Eye (tissue), 1 donor: ENCODE data around the gene VPS51.

ENCODE experiments used
- DNase-seq: peaks from one replicate; pipeline ENCODE4 v3.0.0-alpha.2; 2015

The VPS51 gene

DNA sequence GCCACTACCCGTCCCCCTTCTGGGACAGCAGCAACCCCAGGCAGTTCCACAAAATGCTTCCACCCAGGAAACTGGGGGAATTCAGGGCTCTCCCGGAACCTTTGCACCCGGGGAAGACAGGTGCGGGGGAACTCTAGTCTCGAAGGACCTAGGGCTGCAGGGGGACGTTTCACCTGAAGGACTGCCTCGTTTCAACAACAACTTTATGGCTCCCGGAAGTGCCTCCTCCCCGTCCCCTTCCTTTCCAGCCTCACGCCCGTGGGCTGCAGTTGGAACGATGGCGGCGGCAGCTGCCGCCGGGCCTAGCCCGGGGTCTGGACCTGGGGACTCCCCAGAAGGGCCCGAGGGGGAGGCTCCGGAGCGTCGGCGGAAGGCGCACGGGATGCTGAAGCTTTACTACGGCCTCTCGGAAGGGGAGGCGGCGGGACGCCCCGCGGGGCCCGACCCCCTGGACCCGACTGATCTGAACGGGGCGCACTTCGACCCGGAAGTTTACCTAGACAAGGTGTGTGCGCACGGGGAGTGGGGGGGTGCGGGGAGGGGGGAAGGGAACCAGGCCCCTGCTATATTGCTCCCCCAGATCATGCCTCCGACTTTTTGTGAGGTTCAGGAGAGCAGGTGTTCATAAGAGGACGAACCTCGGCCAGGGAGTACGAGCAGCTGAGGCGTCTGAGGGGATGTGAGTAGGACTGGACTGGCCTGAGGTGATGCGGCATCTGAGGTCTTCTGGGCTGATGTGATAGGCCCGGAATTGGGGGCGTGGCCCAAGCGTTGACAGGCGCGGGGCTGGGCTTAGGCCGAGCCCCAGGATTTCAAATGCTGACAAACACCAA, at the start of gene VPS51:
TSS of gene VPS51 (plus strand) at position 241 of the 833 bp plus-strand sequence. CDS start at position 278, 37 bp downstream.
- DNase-seq: peak; percentile 97

DNA sequence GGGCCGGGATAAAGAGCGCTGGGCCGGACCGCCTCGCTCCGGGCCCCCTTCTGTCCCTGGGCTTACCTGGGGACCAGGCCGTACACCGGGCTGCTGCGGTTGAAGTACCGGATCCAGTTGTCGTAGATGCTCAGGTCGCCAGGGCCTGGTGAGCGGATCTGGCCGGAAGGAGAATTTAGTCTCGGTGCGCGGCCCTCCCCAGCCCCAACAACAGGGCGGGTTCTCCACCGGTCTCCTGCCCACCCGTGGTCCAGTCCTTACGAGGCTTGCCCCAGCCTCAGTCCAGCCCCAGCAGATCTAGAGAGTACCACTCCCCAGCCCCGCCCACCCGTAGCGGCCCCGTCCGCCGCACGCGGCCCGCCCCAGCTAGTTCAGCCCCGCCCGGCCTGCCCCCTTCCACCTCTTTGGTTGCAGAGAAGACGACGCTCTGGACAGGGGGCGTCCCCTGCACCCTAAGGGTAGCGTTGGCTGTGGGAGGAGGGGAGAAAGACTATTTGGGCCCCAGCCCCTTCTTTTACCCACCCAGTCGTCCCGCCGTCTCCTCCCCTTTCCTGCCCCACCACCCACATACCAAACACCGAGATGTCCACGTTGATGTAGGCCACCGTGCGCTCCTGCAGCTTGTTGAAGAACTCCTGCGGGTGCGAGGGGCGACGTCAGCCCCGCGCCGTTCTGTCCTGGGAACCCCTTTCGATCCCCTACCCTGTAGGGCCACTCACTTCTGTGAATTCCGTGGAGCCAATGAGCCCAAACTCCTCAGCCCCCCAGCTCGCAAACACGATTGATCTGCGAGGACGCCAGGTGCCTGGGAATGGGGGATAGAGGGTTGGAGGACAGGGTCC, 48.2 kb upstream of the VPS51 start:
- DNase-seq: peak; percentile 21

DNA sequence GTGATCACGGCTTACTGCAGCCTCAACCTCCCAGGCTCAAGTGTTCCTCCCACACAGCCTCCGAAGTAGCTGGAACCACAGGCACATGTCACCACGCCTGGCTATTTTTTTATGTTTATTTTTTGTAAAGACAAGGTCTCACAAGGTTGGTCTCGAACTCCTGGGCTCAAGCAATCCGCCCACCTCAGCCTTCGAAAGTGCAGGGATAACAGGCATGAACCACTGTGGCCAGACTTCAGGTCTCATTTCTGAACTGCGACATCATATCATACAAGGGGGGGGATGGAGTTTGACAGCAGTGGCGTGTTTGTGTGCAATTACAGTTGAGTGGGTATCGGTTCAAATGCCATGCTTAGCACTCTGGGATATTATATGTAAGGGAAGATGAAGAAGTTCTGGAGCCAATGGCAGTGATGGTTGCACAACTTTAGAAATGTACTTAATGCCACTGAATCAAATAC, 44.6 kb upstream of the VPS51 start:
- DNase-seq: no peak

DNA sequence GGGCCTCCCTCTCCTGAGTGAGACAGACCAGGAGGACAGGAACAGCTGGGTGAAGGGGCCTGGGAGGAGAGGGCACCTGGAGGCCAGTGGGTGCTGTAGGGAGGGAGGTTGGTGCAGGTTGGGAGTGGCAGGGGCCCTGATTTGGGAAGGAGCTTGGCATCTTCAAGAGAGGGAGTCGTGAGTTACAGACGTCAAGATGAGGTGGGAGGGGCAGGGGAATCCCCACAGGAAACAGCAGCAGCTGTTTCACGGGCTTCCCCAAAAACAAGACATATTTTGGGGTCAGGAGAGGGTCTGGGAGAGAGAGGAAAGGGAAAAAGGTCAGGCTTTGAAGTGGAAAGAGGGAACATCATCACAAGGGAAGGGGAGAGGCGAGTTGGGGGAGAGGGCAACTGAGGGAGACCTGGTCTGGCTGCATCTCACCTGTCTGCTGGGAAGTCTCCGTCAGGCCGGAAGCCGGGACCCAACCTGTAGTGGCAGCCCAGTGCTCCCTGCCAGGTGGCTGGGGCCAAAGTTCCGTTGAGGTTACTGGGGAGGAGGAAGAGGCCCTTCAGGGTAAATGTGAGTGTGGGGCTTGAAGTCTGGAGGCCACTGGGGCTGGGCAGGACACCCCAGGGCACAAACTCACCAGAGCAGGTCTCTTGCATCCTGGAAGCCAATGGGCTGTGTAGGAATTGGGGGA, 42.0 kb upstream of the VPS51 start:
- no peak for DNase-seq

DNA sequence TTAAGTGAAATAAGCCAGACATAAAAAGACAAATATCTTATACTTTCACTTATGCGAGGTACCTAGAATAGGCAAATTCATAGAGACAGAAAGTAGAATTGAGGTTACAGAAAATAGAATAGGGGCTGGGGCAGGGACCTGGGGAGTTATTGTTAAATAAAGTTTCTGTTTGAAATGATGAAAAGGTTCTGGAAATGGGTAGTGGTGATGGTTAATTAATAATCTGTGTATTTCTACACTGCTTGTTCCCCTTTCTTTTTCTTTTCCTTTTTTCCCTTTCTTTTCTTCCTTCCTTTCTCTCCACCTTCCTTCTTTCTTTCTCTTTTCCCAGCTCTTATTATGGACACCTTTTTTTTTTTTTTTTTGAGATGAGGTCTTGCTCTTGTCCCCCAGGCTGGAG, 40.5 kb upstream of the VPS51 start:
- DNase-seq: no peak

DNA sequence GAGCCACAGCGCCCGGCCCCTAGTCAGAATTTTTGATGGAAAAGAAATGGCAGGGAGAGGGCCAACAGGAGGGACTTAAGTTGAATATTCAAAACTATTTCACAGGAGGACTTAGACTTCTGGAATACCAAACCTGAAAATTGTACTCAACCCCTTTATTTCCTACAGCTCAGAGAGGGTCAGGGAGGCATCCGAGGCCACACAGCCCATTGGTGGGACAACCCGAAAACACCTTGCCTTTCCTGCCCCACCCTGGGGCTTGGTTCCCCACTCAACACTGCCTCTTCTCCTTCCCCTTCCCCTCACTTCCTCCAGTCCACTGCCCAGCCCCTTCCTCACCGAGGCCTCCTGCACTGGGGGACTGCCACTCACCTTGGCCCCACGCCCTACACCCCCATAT, 39.0 kb upstream of the VPS51 start:
- no peak for DNase-seq

DNA sequence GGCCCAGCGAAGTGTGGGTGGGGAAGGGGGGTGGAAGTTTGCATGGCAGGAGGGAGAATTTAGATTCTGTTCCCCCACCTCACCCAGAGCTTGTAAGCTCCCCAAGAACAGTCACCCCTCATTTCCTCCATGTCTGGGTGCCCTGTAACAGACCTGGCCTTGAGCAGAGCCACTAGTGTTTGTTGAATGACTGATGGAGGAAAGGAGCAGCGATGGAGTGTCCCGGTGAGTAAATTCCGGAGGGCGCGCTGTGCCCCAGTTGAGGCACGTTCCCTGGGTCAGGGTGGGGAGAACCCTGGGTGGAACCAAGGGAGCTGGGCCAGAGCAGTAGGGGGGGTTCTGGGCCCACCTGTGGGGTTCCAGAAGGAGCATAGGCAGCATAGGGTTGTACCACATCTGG, 38.5 kb upstream of the VPS51 start:
- no peak for DNase-seq

DNA sequence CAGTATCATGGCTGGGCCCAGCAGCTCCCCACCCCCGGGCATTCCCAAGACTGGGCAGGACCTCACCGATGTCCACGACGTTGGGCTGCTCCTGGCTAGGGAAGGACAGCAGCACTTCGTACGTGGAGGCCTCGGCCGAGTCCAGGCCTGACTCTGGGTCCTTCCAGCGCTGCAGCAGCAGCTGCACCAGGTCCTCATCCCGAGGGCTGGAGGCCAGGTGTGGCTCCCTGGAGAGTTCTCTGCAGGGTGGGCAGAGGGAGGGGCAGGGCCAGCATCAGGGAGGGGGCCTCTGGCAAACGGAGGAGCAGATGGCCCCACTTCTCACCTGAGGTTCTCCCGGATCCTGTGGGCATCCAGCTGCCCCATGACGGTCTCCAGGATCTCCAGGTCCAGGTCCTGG, 38.0 kb upstream of the VPS51 start:
- DNase-seq: no peak

DNA sequence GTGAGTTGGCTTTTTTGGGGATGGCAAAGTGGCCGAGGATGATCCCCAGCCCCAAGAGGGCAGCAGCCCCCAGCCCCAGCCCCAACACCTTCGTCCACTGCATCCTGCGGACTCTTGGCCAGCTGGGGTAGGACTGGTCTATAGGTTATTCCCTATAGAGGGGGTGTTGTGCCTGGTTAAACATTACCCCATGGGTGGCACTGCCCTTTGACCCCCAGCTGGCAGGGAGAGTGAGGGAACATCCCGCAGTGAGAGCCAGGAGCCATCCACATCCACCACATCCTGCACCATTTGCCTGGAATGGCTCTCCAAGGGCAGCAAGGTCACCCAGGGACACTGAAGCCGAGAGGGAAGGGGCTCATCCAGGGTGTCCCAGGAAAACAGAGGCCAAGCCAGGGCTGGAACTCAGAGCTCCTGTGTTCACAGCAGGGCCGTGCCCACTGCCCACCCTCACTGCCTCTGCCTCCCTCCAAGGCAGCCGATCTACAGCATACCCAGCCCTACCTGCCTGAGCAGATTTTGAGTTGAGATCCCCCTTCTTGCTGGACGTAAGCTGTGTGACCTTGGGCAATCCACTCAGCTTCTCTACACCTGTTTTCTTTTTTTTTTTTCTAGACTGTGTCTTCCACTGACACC, 37.5 kb upstream of the VPS51 start, which contains the start of gene NAALADL1:
TSS of gene NAALADL1 (minus strand) at position 135 of the 636 bp plus-strand sequence. CDS start at position 103, 32 bp downstream.
- DNase-seq: no peak

DNA sequence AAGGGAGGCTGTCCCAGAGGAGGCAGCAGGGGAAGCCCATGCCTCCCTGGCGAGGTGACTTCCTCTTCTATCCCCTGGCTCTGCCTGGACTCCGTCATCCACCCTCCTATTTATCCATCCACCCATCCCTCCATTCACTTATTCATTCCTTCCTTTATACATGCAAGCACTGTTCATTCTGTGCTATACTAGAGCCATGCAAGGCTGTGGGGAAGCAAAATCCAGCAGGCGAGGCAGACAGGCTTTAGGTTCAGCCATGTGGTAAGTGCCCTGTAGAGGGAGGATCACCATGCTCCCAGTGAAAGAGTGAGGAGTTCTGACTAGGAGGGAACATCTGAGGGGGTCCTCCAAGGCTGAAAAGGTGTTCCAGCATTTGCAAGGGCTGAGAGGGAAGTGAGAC, 36.5 kb upstream of the VPS51 start:
- no peak for DNase-seq

DNA sequence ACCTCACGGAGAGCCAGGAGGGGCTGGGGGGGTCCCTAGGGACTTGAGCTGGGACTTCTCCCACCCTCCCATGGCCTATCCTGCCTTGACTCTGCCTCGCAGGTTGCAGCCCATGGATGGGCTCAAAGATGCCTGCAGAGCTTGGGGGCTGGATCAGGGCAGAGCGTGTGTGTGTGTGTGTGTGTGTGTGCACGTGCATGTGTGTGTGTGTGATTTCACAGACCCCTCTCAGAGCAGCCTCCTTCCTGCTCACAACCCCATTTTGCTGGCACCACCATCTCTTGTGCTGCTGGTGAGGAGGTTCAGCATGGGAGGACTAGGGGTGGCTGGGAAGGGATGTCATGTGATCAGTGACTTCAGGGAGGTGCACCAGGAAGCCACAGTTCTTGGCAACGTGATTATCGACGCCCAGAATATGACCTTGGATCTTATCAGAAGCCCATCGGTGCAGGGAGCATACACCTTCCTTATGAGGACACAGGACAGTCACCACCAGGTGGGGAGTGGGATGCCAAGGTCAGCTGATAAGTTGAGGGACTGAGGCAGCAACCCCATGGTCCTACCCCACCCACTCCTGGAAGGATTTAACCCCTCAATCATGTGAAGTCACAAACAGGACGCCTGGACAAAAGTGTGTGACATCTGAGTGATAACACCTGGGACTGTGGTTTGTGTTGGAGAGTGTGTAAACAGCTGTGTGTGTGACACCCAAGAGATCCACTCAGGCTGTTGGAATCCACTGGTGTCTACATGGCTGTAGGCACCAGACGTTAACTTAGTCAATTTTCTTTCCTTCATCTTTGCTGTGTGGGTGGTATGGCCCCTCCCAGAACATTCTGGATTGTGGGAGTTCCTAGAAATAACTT, 35.8 kb upstream of the VPS51 start:
- no peak for DNase-seq

DNA sequence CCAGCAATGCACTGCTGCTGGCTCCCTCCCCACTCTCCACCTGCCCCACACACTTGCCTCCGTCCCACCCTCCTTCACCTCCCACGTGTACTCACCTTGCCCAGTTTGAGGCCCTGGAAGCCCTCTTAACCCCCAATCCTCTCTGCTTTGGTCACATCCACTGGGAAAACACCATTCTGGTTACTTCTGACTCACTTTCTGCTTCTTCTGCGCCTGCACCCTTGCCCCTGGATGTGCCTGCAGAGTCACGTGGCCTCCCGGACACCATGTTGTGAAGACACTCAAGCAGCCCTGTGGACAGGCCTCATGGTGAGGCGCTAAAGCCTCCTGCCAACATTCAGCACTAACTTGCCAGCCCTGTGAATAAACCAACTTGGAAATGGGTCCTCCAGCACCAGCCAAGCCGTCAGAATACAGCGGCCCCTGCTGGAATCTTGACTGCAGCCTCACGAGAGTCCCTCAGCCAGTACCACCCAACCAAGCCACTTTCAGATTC, 35.1 kb upstream of the VPS51 start:
- no peak for DNase-seq

DNA sequence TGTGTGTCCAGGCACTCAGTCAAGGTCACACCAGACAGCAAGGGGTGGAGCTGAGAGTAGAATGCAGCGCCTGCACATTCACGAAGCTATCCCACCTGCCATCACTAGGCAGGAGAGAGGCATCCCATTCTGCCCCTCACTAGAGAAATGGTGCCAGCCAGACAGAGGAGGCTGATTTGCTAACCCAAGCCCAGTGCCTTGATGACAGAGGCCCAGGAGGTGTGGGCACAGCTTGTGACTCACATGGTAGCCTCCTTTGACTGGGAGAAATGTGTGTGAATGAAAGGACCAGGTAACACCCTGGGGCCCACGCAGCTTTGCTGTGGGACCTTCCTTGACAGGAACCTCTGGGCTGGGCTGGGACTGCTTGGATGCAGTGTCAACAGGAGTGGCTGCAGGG, 32.5 kb upstream of the VPS51 start:
- DNase-seq: no peak

DNA sequence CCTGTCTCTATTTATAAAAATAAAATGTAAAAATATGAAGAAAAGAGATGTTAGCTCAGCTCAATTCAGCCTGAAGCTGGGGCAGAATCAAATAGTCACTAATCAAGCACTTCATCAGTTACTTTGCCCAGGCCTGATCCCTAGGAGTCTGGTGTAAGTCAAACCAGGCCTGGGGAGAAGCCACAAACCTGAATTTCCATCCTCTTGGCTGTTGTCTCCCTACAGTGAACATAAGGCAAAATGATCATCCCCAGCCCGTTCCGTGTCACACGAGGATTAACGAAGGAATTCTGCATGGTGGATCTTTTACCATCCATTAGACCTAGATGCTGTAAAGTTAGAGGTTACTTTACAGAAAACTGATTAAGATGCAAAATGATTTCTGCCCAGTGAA, 31.2 kb upstream of the VPS51 start:
- no peak for DNase-seq

DNA sequence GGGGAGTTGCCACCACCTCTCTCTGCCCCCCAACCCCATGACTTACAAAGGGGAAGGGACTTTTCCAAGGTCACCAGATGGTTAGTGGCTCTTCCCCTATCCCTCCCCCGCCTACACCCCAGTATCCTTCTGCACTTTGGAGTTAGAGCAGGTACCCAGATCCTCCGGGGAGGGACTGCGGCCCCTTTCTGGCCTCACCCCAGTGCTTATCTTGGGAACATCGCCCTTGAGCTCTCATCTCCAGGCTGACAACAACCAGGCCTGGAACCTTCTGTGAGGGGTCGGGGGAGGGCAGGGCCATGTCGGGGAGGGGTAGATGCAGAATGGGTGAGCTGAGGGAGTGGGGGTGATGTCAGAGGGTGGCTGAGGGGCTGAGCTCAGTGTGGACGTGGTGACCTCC, 30.2 kb upstream of the VPS51 start:
- no peak for DNase-seq

DNA sequence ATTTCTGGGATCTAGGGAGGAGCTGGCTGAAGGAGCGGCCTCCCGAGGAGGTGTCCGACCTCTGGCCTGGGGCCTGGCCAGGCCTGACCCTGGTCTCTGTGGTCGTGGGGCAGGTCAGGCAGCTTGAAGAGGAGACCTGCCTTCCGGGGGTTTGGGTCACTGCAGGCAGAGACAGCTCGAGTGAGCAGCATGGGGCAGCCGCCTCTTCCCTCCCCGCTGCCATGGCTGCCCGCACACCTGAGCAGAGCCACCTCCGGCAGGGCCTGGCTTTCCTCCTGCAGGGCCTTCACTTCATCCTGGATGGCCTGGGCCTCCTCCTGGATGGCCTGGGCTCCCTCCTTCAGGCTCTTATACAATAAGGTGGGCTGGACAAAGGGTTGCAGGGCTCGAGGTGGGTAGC, 29.7 kb upstream of the VPS51 start:
- no peak for DNase-seq

DNA sequence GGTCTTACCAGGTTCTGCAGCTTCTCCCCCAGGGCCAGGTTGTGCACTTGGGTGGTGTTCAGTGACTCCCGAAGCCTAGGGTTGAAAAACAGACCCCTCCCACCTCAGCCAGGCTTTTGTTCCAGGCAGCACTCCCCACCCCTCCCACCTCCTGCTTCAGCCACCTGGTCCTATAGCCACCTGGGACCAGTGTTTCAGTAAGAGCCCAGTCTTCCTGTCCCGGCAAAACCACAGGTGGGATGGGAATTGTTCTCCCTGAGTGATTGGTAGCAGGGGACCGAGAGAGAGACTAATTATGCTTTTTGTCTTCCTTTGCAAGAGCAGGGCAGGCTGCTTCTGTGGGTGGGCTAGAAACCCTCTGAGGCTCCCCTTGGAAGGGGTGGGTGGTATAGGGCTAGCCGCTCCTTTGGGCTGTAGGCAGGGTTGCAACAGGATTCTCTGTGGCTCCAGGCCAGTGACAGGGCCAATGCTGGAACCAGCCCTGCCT, 29.2 kb upstream of the VPS51 start:
- DNase-seq: peak; percentile 8

DNA sequence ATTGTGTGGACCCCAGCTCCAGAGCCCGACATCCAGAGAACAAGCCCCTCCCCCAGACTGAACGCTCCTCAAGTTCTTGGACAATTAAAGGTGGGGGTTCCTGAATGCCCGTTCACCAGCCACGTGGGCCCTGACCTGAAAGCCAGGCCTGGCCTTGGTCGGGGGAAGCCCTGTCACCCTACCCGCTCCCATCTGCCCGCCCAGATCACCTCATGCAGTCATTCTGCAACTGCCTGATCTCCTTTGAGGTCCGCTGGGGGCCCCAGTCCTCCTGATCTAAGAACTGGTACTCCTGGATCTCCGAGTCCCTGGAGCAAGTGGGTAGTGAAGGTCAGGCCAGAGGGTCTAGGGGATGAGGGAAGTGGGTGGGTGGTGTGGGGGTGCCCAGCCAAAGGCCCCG, 28.6 kb upstream of the VPS51 start:
- DNase-seq: no peak

DNA sequence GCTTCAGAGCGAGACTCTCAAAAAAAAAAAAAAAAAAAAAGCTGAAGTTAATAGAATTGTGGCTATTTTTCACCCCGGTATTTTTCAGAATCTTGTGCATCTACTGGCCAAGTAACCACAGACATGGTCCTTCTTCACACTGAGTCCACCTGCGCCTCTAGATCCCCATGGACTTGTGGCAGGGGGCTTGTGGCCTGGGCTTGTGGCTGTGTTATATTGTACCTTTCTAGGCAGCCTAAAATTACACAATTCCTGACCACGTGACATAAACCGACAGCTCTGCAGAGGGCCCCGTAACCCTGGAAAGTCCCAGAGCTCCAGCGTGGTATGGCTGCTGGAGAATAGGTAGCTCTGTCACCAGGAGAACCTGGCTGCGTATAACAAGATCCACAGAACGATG, 26.8 kb upstream of the VPS51 start:
- no peak for DNase-seq

DNA sequence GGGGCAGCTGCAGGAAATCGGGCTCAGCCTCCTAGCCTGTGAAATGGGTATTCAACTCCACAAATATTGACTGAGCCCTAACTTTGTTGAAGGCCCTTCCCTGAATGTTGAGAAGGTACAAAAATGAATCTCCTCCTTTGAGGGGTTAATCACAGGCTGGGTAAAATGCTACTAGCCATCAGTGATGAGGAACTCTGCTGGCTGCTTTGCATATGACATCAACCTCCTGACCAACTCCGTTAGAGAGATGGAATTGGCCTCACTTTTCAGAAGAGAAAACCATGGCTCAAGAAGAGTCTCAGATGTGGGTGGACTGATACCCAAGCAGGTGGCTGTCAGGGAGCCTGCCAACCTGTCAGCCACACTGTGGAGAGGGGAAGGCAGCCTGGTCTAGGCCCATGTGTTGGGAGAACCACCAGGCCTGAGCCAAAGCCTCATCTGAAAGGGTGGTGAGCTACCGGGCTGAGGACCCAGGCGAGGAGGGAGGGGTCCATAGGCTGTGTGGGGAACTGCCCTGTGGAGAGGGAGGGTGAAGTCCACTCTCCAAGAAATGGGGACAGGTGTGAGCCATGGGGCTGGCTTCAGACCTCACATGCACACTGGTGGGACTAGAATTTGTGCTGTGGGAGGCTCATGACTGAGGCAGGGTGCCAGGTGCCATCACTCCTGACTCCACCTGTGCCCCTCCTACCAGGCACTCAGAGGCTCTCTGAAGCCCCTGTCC, 23.9 kb upstream of the VPS51 start:
- DNase-seq: no peak

DNA sequence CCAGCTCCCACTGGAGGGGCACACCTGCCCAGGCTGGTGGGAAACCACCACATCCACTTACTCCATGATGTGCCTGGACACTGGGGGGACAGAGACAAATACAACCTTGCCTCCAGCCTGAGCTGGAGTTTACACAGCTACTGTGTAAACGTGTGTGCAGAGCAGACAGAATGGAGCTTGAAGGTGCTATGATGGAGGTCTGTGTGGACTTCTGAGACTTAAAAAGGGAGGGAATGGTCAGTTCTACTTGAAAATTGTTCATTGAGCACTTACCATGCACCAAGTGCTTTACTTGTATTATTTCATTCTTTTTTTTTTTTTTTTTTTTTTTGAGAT, 23.4 kb upstream of the VPS51 start:
- no peak for DNase-seq
